Neuronal stem cell (in vitro differentiated cells): ENCODE data around the gene FER.

Source experiments
- DNase-seq: peaks from one replicate; pipeline ENCODE4 v3.0.0-alpha.2; 2013; ENCODE audit warnings: low spot score
- H2AFZ ChIP-seq: one replicate; pipeline ENCODE4 v1.6.1; 2013; ENCODE audit warnings: mild to moderate bottlenecking, low read length, inconsistent platforms
- H2AK5ac ChIP-seq: 2 replicates; pipeline ENCODE4 v1.6.1; 2013; ENCODE audit warnings: low read depth, mild to moderate bottlenecking, inconsistent platforms, low read length, moderate library complexity, mixed read lengths
- H2BK120ac ChIP-seq: 2 replicates; pipeline ENCODE4 v1.6.1; 2013; ENCODE audit warnings: low read depth, mild to moderate bottlenecking, inconsistent platforms, low read length, moderate library complexity, mixed read lengths
- H2BK12ac ChIP-seq: one replicate; pipeline ENCODE4 v1.6.1; 2013; ENCODE audit warnings: low read length, inconsistent platforms
- H2BK15ac ChIP-seq: 2 replicates; pipeline ENCODE4 v1.6.1; 2013; ENCODE audit warnings: mild to moderate bottlenecking, low read length, inconsistent platforms, mixed read lengths
- H2BK5ac ChIP-seq: one replicate; pipeline ENCODE4 v1.6.1; 2013; ENCODE audit warnings: inconsistent platforms, mild to moderate bottlenecking, low read length, moderate library complexity
- H3K14ac ChIP-seq: one replicate; pipeline ENCODE4 v1.6.1; 2013; ENCODE audit warnings: low read length, inconsistent platforms
- H3K18ac ChIP-seq: 2 replicates; pipeline ENCODE4 v1.6.1; 2013; ENCODE audit warnings: low read length, inconsistent platforms
- H3K23ac ChIP-seq: 2 replicates; pipeline ENCODE4 v1.6.1; 2013; ENCODE audit warnings: low read depth, mild to moderate bottlenecking, mixed read lengths, low read length, inconsistent platforms; ENCODE audit not compliant: poor library complexity
- H3K27ac ChIP-seq: replicated peaks from 3 replicates; pipeline ENCODE4 v1.5.1; 2013; ENCODE audit warnings: low read length, inconsistent platforms
- H3K27me3 ChIP-seq, 3 experiments: 2 replicates each; pipeline ENCODE4 v1.6.1; 2013; ENCODE audit warnings: low read length in 3 of 3, mild to moderate bottlenecking in 2 of 3, inconsistent platforms in 1 of 3, low read depth in 1 of 3, mixed read lengths in 1 of 3, moderate library complexity in 1 of 3; ENCODE audit not compliant: control insufficient read depth in 3 of 3, insufficient read depth in 3 of 3
- H3K36me3 ChIP-seq, 2 donors: replicated peaks in 1 of 2; 2 replicates each; pipeline ENCODE4 v1.6.1; 2013; ENCODE audit warnings: low read length in 2 of 2; ENCODE audit not compliant: control insufficient read depth in 2 of 2, insufficient read depth in 2 of 2
- H3K4ac ChIP-seq: 2 replicates; pipeline ENCODE4 v1.6.1; 2013; ENCODE audit warnings: inconsistent platforms, mild to moderate bottlenecking, low read length, moderate library complexity
- H3K4me1 ChIP-seq, 2 donors: 1 replicate in 1 of 2; 2 replicates in 1 of 2; pipeline ENCODE4 v1.6.1; 2013; ENCODE audit warnings: low read length in 2 of 2, low read depth in 1 of 2; ENCODE audit not compliant: control insufficient read depth in 2 of 2, insufficient read depth in 1 of 2
- H3K4me2 ChIP-seq: one replicate; pipeline ENCODE4 v1.6.1; 2013; ENCODE audit warnings: mild to moderate bottlenecking, low read length, inconsistent platforms; ENCODE audit not compliant: insufficient read depth, poor library complexity, severe bottlenecking
- H3K4me3 ChIP-seq, 2 donors: 2 replicates each; pipeline ENCODE4 v1.5.1; 2013; ENCODE audit warnings: low read length in 2 of 2, mild to moderate bottlenecking in 2 of 2, inconsistent platforms in 1 of 2, moderate library complexity in 1 of 2
- H3K79me1 ChIP-seq: one replicate; pipeline ENCODE4 v1.6.1; 2013; ENCODE audit warnings: low read depth, mild to moderate bottlenecking, inconsistent platforms, low read length, moderate library complexity
- H3K9ac ChIP-seq: one replicate; pipeline ENCODE4 v1.6.1; 2013; ENCODE audit warnings: mild to moderate bottlenecking, low read depth, low read length, inconsistent platforms; ENCODE audit not compliant: poor library complexity
- H3K9me3 ChIP-seq, 2 donors: replicated peaks in 1 of 2; 2 replicates each; pipeline versions ENCODE3 to v1.6.1; 2013; ENCODE audit warnings: low read length in 2 of 2, mild to moderate bottlenecking in 2 of 2, inconsistent platforms in 1 of 2, low read depth in 1 of 2, mixed read lengths in 1 of 2, moderate library complexity in 1 of 2; ENCODE audit not compliant: control insufficient read depth in 2 of 2, insufficient read depth in 1 of 2
- H4K8ac ChIP-seq: one replicate; pipeline ENCODE4 v1.6.1; 2013; ENCODE audit warnings: low read depth, mild to moderate bottlenecking, inconsistent platforms, low read length, moderate library complexity
- H4K91ac ChIP-seq: one replicate; pipeline ENCODE4 v1.6.1; 2013; ENCODE audit warnings: low read length, low read depth, mild to moderate bottlenecking, inconsistent platforms; ENCODE audit not compliant: poor library complexity
- WGBS, 2 donors: extraction: QIAGEN DNeasy Blood & Tissue Kit; methylation state at CpG; one replicate each; pipeline ENCODE4 v1.1.7; 2013; ENCODE audit warnings: missing lambda C conversion rate in 2 of 2, mixed read lengths in 1 of 2; ENCODE audit not compliant: insufficient read length in 2 of 2, insufficient replicate concordance in 1 of 2; ENCODE audit errors: extremely low coverage in 2 of 2; 5-methylcytosine and 5-hydroxymethylcytosine counted together

FER gene

DNA sequence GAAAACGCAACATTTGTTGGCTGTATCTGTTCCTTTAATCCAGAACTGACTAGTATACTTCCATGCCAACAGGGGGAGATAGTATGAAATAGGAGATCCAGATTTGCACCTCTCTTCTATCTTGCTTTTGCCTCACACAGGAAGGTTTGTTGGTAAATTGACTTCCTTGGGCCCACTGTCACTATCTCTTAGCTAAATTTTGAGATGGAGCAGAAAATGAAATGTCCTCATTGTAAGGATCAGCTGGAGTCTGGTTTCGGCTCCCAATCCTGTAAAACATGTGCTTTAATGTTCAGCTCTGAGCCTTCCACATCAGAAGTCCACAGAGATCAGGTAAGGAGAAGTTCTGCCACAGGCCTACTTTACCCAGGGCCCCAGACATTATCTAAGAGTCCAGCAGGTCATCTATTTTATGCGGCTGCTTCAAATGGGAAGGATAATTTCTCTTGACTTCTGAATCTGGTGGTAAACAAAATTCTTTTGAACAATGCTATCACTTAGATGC is 176.8 kb downstream of the FER start:
- Histone ChIP-seq H3K4me1 (no peaks in the 10 kb centered on the region), H3K14ac (no peak overlapping the region), H3K27ac (no peak overlapping the region), H3K27me3 (no peaks in the 10 kb centered on the region), H3K9me3 (no peaks in the 10 kb centered on the region), H2BK15ac (no peak overlapping the region), H3K4me2 (no peak overlapping the region), H2BK5ac (no peak overlapping the region), H2AK5ac (no peak overlapping the region), H4K91ac (no peak overlapping the region), H3K23ac (no peak overlapping the region), H3K18ac (no peak overlapping the region), H3K9ac (no peak overlapping the region), H3K36me3 (no peaks in the 10 kb centered on the region), H3K4me3 (peak overlapping the region in 1 of 2 donors; percentile 28), H4K8ac (no peak overlapping the region), H3K79me1 (no peaks in the 10 kb centered on the region), H2BK12ac (no peak overlapping the region), H3K4ac (no peak overlapping the region), H2BK120ac (no peak overlapping the region), H2AFZ (peak overlapping the region; percentile 56)
- no peak for DNase-seq
- WGBS, 2 donors, result no CpG with 5 or more reads among the region's 3 CpGs

DNA sequence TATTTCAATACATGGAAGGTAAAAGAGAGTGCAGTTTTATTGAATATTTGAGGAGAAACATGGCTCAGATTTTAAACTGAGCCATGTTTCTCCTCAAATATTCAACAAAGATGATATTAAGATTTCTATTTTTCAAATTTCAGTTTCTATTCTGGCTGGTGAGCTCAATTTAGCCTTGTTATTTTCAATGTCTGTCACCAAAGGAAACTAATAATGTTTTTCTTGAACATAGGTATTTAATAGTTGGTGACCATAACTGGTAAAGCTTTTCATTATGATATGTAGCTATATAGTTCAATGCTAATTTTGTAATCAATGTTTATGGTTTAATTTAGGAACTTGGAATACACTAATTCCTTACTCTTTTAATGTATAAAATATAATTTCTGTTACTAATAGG is 177.4 kb downstream of the FER start:
- no peak for DNase-seq
- Histone ChIP-seq H3K36me3 (no peaks in the 10 kb centered on the region), H4K91ac (no peak overlapping the region), H3K9ac (no peak overlapping the region), H2AFZ (no peak overlapping the region), H3K18ac (no peak overlapping the region), H2BK5ac (no peak overlapping the region), H3K9me3 (no peaks in the 10 kb centered on the region), H4K8ac (no peak overlapping the region), H3K4me3 (no peak overlapping the region), H3K4me1 (no peaks in the 10 kb centered on the region), H3K23ac (no peak overlapping the region), H2AK5ac (no peak overlapping the region), H3K4me2 (no peak overlapping the region), H2BK120ac (no peak overlapping the region), H2BK15ac (no peak overlapping the region), H3K14ac (no peak overlapping the region), H3K4ac (no peak overlapping the region), H3K27ac (no peak overlapping the region), H2BK12ac (no peak overlapping the region), H3K79me1 (no peaks in the 10 kb centered on the region), H3K27me3 (no peaks in the 10 kb centered on the region)

DNA sequence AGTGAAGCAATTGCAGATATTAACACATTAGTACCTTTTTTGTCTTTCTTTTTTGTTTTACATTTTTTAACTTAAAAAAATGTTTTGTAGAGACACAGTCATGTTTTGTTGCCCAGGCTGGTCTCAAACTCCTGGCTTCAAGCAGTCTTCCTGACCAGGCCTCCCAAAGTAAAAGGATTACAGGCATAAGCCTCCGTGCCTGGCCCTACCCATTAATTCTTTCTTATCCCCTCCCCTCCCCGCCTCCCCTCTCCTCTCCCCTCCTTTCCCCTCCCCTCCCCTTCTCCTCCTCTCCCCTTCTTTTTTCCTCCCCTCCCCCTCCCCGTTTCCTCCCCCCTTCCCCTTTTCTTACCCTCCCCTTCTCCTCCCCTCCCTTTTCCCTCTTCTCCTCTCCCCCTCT is 182.4 kb downstream of the FER start:
- Histone ChIP-seq H3K9ac (no peak overlapping the region), H3K9me3 (no peaks in the 10 kb centered on the region), H3K4ac (no peak overlapping the region), H3K18ac (no peak overlapping the region), H3K4me1 (no peaks in the 10 kb centered on the region), H3K4me3 (no peak overlapping the region), H2BK120ac (no peak overlapping the region), H2AFZ (no peak overlapping the region), H3K4me2 (no peak overlapping the region), H3K79me1 (no peaks in the 10 kb centered on the region), H2BK12ac (no peak overlapping the region), H3K27me3 (no peaks in the 10 kb centered on the region), H3K14ac (no peak overlapping the region), H3K23ac (no peak overlapping the region), H3K27ac (no peak overlapping the region), H2AK5ac (no peak overlapping the region), H4K91ac (no peak overlapping the region), H3K36me3 (no peaks in the 10 kb centered on the region), H2BK15ac (no peak overlapping the region), H2BK5ac (no peak overlapping the region), H4K8ac (no peak overlapping the region)
- no CpG with 5 or more reads among the region's 3 CpGs for WGBS, 2 donors
- no peak for DNase-seq

DNA sequence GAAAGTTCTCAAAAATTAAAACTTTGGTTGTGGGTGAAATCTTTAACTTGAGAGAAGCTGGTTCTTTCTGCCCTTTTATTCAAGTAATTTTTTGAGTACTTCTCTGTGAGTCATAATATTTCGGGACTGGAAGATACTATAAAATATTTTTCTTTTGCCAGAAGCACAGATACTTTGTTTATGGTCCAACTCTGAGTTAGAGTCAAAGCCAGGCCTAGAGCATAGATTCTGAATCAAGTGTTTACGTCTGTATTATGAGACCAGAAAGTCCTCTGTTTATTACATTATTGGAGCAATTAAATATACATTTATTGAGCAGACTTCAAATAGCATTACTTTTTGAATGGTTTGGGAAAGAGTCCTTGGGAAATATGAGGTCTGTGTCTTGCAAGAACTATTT is 187.9 kb downstream of the FER start:
- H3K4me2 ChIP-seq, result no peak overlapping the region
- no peak overlapping the region for H2BK5ac ChIP-seq
- no peak overlapping the region for H2AK5ac ChIP-seq
- no peaks in the 10 kb centered on the region for H3K36me3 ChIP-seq
- H3K4me3 ChIP-seq, result no peak overlapping the region
- H2BK12ac ChIP-seq, result no peak overlapping the region
- H2BK15ac ChIP-seq, result no peak overlapping the region
- H3K79me1 ChIP-seq, result no peaks in the 10 kb centered on the region
- no peaks in the 10 kb centered on the region for H3K4me1 ChIP-seq
- no peak overlapping the region for H3K23ac ChIP-seq
- no peak overlapping the region for H3K14ac ChIP-seq
- H3K27me3 ChIP-seq, result no peaks in the 10 kb centered on the region
- no peak overlapping the region for H3K9ac ChIP-seq
- no peak overlapping the region for H3K18ac ChIP-seq
- WGBS, 2 donors, result no CpG with 5 or more reads among the region's 2 CpGs
- no peaks in the 10 kb centered on the region for H3K9me3 ChIP-seq
- H2AFZ ChIP-seq, result no peak overlapping the region
- no peak for DNase-seq
- H4K91ac ChIP-seq, result no peak overlapping the region
- H2BK120ac ChIP-seq, result no peak overlapping the region
- H3K4ac ChIP-seq, result no peak overlapping the region
- H4K8ac ChIP-seq, result no peak overlapping the region
- H3K27ac ChIP-seq, result no peak overlapping the region
